Measurements from ENCODE around the gene RPUSD1. TPM values are rescaled to one million over a fixed set of nuclear protein-coding genes. Genes with fewer than 3 reads are reported as not detected.
"Not testable (repeated sequence)": the region's sequence is repeated elsewhere in the genome, so short reads cannot be mapped to it uniquely, and the experiment has no call there.

The RPUSD1 gene
- total RNA-seq, 1 donor from 2014 or later, result 7.8 TPM

DNA sequence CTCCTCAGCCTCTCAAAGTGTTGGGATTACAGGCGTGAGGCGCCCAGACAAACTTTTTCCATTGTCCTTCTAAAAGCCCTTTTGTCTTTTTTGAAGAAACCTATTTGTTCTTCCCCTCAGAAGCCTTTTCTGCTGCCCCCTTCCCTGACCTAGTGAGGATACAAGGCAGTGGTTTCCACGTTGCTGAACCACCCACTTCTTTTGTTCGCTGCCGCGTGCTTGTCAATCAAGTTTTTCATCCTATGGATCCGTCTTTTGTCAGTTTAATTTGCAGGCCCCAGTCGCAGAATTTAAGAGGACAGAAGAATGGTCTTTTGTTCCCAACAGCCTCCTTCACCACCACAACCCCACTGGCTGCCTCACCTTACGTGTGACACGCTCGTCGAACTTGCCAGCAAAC lies 32.6 kb upstream of the RPUSD1 start:
- ATAC-seq (ENCODE audit: poor library complexity) (no peak), DNase-seq (no peak)
- intact Hi-C loops (cut with DNase I), result no loop called here

DNA sequence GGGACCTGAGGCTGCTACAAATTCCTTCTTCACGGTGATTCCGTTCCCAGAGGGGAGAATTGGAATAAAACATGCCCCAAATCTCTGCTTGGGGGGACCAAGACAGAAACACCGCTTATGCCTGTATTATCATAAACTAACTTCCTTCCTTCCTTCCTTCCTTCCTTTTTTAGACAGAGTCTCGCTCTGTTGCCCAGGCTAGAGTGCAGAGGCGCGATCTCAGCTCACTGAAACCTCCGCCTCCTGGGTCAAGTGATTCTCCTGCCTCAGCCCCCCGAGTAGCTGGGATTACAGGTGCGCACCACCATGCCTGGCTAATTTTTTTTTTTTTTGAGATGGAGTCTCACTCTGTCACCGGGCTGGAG lies 31.8 kb upstream of the RPUSD1 start:
- DNase-seq; intact Hi-C loops (cut with DNase I); ATAC-seq (ENCODE audit: poor library complexity): not testable (repeated sequence)

DNA sequence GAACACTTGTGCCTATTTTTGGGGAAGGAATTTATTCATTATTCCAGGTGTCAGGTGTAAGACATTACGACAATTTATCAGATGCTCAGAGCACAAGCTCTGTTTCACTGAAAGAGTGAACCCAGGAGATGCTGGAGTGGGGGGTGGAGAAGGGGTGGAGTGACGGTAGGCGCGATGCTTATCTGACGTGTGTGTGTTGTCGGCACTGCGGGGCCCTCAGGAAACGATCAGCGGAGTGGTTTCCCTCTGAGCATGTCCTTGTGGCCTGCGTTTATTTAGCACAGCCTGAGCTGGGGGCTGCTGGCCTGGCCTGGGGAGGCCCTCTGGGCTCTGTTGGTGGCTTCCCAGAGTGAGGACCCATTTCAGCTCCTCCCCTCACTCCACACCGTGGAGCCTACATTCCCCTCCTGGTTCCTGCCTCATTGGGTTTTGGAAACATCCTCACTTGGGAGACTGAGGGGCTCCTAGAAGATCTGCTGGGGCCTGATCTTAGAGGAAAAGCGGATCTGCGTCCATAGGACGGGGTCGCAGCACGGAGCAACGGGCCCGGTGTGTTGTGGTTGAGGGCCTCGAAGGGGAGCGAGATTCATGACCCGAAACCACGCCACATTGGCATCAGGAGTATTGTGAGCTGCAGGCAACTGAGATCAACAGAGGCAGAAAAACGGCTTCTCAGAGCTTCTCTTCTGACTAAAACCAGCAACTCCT lies 31.3 kb upstream of the RPUSD1 start:
- DNase-seq (no peak), ATAC-seq (ENCODE audit: poor library complexity) (no peak)
- intact Hi-C loops (cut with DNase I), result no loop called here

DNA sequence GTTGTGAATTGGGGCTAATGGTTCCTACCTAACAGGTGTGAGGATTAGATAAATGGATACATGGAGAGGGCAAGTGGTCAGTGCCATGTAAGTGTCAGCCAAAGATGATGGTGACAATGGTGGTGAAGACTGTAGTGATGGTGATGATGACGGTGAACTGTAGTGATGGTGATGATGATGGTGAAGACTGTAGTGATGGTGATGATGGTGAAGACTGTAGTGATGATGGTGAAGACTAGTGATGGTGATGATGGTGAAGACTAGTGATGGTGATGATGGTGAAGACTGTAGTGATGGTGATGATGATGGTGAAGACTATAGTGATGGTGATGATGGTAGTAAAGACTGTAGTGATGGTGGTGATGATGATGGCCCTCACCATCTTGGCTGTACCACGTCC lies 30.4 kb upstream of the RPUSD1 start:
- no peak for DNase-seq
- no peak for ATAC-seq (ENCODE audit: poor library complexity)
- intact Hi-C loops (cut with DNase I), result no loop called here

DNA sequence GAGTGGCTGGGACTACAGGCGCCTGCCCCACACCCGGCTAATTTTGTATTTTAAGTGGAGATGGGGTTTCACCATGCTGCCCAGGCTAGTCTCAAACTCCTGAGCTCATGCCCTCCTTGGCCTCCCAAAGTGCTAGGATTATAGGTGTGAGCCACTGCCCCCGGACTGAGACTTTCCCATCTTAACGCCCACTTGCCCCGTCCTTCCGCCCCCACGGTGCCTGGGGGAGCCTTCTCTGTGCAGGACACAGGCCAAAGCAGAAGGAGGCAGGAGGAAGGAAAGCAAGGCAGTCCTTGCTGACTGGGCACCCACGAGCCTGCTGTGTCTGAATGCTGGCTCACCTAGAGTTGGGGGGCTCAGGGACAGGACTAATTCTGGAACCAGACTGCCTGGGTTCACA lies 30.0 kb upstream of the RPUSD1 start:
- ATAC-seq (ENCODE audit: poor library complexity), result no peak

DNA sequence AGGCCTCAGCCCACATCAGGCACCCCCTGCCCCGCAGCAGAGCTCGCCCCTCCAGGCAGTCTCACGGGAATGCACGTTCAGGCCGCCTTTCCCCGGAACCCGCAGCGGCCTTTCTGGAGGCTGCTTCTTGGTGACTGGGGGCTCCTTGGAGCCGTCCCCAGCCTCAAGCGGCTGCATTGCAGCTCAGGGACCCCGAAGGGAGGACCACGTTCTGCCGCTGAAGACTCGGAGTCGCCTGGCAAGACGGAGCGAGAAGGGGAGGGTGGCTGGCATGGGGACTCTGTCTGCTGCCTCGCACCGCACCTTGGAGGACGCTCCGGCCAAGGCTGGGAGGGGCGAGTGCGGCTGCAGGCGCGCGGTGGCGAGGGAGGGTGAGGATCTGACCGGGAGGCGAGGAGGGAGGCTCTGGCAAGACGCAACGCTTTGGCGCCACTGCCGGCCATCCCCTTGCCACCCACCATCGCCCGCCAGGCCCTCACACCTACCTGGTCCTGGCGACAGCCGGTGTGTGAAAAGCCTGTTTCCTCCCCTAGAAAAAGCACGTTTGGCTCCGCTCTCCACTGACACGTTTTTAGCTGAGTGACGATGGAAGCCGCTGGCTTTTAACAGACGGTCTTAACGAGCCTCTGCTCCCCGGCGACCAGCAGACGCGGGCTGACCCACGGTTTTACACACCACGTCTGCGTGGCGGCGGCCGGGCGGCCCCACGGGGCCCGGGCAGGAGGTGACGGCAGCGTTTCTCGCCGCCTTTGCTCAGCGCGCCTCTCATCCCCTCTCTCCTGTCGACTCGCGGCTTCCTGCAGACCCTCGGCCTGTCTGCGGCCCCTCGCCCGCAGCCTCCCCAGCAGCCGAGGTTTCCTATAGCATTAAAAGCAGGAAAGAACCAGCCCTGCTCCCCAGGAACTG lies 29.1 kb upstream of the RPUSD1 start:
- ATAC-seq (ENCODE audit: poor library complexity) (no peak), DNase-seq (no peak)
- intact Hi-C loops (cut with DNase I), result no loop called here

More for the DNA sequence above, 30.0 kb upstream of the RPUSD1 start:
- intact Hi-C loops (cut with DNase I), result no loop called here
- no peak for DNase-seq

DNA sequence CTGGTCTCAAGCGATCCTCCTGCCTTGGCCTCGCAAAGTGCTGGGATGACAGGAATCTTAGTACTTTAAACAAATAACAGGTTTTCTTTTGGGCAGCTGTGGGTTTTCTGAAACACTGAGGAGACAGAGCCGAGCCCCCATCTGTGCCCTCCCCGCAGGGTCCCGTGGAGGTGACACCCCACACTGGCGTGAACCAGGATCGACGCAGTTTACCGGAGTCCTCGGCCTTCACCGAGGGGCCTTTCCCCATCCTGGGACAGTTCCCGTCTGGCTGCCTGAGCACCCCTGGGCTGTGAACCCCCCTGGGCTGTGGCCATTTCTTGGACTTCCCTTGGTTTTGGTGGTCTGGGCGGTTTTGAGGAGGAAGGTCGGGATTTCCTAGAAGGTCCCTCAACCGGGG lies 27.7 kb upstream of the RPUSD1 start:
- ATAC-seq (ENCODE audit: poor library complexity), result no peak
- intact Hi-C loops (cut with DNase I), result no loop called here

DNA sequence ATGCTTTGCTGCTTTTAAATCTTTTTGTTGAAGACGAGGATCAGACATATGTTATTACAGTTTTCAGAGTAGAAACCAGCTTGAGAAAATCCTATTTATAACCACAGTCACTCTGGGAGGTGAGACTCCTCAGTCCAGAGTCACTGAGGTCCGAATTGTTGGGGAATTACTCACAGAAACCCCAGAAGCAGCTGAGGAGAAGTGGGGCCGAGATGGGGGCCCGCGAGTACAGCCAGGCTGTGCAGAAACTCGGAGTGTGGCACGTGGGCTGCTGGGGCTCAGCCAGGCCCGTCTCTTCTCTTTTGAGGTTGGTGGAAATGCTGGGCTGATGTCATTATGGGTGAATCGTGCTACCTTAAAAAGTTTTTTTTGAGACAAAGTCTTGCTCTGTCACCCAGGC lies 26.8 kb upstream of the RPUSD1 start:
- intact Hi-C loops (cut with DNase I), result no loop called here
- ATAC-seq (ENCODE audit: poor library complexity) (no peak), DNase-seq (no peak)

More for the DNA sequence above, 27.7 kb upstream of the RPUSD1 start:
- no peak for DNase-seq

DNA sequence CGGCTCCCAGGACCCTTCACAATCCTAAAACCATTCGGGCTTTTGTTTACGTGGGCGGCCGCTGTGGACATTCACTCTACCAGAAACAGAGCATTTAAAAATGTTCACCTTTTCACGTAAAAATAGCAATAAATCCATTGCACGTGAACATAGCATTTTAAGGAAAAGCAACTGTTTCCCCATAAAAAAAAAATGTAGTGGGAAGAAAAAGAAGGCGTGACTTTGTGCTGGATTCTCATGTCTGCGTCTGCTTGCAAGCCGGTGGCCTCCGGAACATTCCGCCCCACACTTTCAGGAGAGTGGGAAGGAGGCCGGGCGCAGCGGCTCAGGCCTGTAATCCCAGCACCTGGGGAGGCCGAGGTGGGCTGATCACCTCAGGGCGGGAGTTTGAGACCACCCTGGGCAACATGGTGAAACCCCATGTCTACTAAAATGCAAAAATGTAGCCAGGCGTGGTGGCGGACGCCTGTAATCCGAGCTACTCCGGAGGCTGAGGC lies 25.8 kb upstream of the RPUSD1 start:
- intact Hi-C loops (cut with DNase I), result loop anchor here (2.0 kb wide), 1 partner anchor 241 kb away; no protein-coding TSS in a partner anchor
- ATAC-seq (ENCODE audit: poor library complexity) (no peak), DNase-seq (no peak)

DNA sequence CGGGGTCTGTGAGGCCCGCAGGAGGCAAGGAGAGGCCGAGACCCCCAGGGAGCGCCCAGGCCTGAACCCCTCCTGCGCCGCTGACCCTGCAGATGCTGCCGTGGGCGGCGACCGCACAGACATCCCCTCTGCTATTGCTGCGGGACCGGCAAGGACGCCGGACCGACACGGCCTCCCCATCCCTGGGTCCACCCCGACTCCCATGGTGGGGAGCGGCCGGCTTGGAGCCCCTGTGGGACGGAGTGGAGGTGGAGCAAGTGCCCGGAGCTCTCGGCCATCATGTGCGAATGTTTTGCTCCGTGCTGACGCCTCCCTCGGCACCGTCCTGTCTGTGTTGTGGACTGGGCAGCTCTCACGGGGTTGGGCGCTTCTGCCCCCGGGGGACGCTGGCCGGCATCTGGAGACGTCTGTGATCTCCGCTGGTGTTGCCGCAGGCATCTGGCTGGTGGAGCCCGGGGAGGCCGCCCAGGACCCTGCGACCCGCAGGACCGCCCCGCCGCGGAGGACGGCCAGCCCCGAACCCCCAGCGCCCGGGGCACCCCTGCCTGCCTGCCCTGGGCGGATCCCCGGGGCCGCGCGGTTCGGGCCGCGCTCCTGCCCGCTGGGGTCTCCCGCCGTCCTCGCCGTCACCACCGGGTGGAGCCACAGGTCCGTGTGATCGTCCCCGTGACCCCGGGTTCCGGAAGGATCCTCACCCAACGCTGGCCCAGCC lies 25.2 kb upstream of the RPUSD1 start:
- peak; percentile 64 for DNase-seq
- intact Hi-C loops (cut with DNase I), result loop anchor here (2.0 kb wide), 1 partner anchor 241 kb away; no protein-coding TSS in a partner anchor
- peak; percentile 88 for ATAC-seq (ENCODE audit: poor library complexity)

DNA sequence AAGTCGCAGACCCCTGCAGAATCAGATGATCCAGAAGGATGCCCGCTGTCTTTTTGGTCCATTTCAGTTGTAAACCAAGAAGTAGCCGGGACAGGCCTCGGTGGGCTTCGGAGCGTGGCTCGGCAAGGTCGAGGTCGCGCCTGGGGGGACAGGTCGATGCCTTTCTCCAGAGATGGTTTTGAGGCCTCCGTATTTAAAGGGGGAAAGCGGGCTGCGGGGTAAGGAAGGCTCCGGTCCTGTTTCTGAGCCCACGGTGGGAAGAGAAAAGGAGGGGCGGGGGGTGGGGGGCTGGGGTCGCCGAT lies 19.9 kb upstream of the RPUSD1 start:
- DNase-seq (no peak), ATAC-seq (ENCODE audit: poor library complexity) (no peak)
- intact Hi-C loops (cut with DNase I), result no loop called here

DNA sequence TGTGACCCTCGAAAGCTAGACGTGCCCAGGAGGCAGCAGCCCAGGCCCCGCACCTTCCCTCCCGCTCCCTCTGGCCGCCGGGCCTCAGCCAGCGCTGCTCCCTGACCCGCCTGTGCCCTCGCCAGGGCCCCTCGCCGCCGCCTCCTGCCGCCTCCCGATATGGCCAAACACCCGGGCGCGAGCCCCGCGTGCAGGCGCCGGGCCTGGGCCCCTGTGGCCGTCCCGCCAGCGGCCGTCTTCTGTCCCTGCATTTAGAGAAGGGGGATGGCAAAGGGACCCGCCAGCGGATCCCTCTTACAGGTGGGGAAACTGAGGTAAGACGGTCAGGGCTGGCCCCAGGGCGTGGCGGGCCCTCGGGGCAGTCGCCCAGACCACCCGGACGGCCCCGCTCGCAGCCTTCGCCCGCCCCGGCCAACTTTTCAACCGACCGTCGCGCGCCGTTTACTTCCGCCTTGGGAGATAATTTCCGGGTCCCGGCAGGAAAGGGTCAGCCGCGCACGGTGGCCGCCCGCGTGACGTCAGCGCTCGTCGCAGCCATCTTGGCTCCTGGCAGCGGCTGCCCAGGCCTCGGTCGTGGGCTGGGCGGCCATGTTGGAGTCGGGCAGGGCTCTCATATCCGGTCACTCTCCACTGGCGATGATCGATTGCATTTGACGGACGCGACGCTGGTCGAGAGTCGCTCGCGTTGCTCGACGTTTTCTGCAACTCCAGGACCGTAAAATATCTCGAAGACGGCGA lies 19.3 kb upstream of the RPUSD1 start:
- intact Hi-C loops (cut with DNase I), result no loop called here
- peak; percentile 99 for ATAC-seq (ENCODE audit: poor library complexity)
- DNase-seq, result peak; percentile 96

DNA sequence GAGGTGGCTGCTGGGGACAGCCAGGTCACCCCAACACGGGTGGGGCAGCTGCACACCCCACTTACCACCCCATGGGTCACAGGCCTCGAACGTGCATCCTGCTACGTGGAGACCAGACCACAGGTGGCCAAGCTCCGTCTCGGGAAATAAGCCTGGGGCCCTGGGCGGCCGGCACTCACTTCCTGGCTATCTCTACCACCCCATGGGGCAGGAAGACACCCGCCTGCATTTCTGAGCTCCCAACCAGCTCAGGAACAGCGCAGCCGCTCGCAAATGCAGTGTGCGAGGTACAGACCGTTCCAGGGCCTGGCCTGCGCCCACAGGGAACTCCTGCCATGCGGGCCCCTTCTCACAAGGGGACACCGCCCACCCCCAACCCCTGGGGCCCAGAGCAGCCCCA lies 17.3 kb upstream of the RPUSD1 start:
- no peak for DNase-seq
- intact Hi-C loops (cut with DNase I), result no loop called here
- ATAC-seq (ENCODE audit: poor library complexity), result no peak

DNA sequence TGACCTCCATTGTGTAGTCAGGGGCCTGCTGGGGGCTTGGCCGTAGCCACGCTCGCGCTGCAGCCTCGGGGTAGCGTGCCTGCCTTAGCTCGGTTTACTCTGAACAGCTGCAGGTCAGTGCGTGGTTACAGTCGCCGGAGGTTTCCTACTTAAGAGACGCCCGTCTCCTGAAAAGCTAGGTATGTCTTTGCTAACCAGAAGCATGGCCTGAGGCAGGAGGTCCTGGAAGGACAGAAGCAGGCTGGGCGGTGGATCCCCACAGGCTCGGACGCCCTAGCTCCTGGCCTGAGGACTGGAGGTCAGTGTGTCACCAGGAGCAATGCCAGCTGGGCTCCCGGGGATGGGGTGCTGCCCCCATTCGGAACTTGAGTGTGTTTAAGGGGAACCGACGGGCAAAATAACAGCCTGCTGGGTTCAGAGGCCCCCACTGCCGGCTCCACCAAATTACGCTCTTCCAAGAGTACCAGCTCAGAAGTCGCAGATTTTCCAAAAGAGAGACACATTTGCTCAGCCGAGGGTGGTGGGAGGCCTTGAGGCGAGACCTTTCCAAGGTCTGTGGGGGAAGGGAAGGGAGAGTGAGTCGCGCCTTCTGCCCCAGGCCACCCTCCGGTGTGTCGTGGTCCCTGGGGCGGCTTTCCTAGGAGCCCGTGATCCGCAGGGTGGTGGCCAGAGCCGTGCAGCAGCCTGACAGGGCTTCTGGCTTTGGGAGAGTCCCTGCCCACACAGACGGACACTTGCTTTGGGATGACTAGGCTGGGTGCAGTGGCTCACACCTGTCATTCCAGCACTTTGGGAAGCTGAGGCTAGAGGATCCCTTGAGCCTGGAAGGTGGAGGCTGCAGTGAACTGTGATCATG lies 16.2 kb upstream of the RPUSD1 start:
- intact Hi-C loops (cut with DNase I), result no loop called here

DNA sequence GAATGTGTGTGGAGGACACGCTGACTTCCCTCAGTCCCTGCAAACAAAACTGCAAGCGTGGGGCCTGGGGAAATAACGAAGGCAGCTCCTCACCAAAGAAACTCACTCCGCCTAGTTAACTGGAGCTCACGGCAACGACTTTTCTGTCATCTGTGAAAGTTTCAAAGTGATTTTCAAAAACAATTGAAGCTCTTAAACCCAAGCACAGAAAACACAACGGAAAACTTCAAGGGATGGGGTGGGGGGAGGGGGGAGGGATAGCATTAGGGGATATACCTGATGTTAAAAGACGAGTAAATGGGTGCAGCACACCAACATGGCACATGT lies 15.5 kb upstream of the RPUSD1 start:
- no peak for DNase-seq
- ATAC-seq (ENCODE audit: poor library complexity), result no peak
- intact Hi-C loops (cut with DNase I), result no loop called here

More for the DNA sequence above, 16.2 kb upstream of the RPUSD1 start:
- DNase-seq (no peak), ATAC-seq (ENCODE audit: poor library complexity) (no peak)

DNA sequence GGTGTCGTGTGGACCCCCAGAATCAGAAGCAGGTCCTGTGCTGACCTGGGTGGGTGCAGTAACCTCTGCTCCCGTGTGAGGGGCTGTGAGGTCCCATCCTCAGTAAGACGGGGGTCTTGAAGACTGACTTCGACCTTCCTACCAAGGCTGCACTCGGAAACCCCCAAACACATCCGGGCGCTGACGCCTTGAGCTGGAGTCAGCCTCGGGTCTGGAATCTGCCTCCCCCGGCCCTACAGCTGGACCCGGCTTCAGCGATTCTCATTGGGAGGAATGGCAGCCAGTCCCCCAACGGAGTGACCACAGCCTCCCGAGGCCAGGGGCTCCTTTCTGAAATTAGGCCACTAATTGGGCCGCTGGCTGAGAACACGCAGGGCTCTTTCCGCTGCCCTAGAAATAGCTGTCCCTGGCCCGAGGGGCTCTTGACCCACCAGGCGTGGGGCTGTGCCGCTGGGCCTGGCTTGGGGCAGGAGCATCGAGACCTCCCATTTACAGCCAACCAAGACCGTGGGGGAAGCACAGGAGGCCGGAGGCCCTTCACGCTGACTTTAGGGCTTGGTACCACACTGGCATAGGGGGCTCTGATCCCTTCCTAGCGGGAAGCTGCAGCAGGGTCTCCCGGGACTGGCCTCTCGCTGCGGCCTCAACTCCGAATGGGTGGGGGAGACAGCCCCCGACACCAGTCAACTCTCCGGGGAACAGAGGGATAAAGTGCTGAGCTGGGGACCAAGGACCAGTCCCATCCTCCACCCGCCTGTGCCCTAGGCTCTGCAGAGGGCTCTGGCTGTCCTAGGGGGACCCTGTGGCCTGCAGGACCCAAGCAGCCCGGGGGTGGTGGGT lies 15.0 kb upstream of the RPUSD1 start:
- DNase-seq (no peak), ATAC-seq (ENCODE audit: poor library complexity) (no peak)
- intact Hi-C loops (cut with DNase I), result no loop called here

DNA sequence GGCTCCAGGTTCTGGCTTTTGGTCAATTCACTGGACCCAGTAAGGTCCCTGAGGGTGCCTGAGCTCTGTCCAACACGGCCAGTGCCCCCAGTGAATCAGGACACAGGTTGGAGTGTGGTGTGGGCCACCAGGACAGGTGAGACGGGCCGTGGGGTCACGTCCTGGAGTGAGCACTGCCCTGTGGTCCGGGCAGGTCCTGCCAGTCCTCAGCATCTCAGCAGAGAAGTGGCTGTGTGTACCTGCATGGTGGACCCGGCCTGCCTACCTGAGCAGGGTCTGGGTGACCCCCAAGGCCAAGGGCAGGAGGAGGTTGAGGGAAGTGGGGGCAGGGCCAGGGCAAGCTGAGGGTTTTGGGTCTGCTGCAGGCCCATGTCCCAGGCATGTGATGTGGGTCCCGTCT lies 14.3 kb upstream of the RPUSD1 start:
- DNase-seq, result no peak
- no peak for ATAC-seq (ENCODE audit: poor library complexity)
- intact Hi-C loops (cut with DNase I), result no loop called here
